Activated CD8-positive, alpha-beta memory T cell treated with anti-CD3 and anti-CD28 coated beads, Interleukin-2, amount 50 U/mL, for 1 hour (primary cell): ENCODE results near the gene PLXNA2.

Experiments used
- DNase-seq: peaks from one replicate; pipeline ENCODE4 v3.0.0-alpha.2; 2020; ENCODE audit errors: extremely low read depth

PLXNA2 gene

GRCh38 chr1:207995576-207995975, 248.6 kb downstream of the PLXNA2 start:
- DNase-seq, result no peak

GRCh38 chr1:207993477-207994445, 250.4 kb downstream of the PLXNA2 start:
- DNase-seq, result no peak

GRCh38 chr1:207992677-207993236, 251.4 kb downstream of the PLXNA2 start:
- no peak for DNase-seq

- no peak for DNase-seq
Observed at GRCh38 chr1:207991583-207992026, 252.6 kb downstream of the PLXNA2 start.

- no peak for DNase-seq
Observed at GRCh38 chr1:207990876-207991582, 253.2 kb downstream of the PLXNA2 start.

- no peak for DNase-seq
Observed at GRCh38 chr1:207990455-207990854, 253.7 kb downstream of the PLXNA2 start.

GRCh38 chr1:207988326-207989165, 255.6 kb downstream of the PLXNA2 start:
- DNase-seq, result no peak

- DNase-seq, result no peak
Observed at GRCh38 chr1:207987164-207987563, 257.0 kb downstream of the PLXNA2 start.

- no peak for DNase-seq
Observed at GRCh38 chr1:207985996-207986395, 258.2 kb downstream of the PLXNA2 start.

GRCh38 chr1:207984831-207985572, 259.2 kb downstream of the PLXNA2 start:
- DNase-seq, result no peak

- DNase-seq, result no peak
Observed at GRCh38 chr1:207983044-207983635, 261.0 kb downstream of the PLXNA2 start.

GRCh38 chr1:207981976-207982375, 262.2 kb downstream of the PLXNA2 start:
- DNase-seq, result no peak

- no peak for DNase-seq
Observed at GRCh38 chr1:207978441-207978840, 265.7 kb downstream of the PLXNA2 start.

GRCh38 chr1:207977876-207978275, 266.3 kb downstream of the PLXNA2 start:
- no peak for DNase-seq

- no peak for DNase-seq
Observed at GRCh38 chr1:207973898-207974568, 270.2 kb downstream of the PLXNA2 start.

GRCh38 chr1:207972337-207972736, 271.8 kb downstream of the PLXNA2 start:
- no peak for DNase-seq
